ENCODE results near the gene PTPRO.
"Not testable (repeated sequence)": the region's sequence is repeated elsewhere in the genome, so short reads cannot be mapped to it uniquely, and the experiment has no call there.

PTPRO gene

DNA sequence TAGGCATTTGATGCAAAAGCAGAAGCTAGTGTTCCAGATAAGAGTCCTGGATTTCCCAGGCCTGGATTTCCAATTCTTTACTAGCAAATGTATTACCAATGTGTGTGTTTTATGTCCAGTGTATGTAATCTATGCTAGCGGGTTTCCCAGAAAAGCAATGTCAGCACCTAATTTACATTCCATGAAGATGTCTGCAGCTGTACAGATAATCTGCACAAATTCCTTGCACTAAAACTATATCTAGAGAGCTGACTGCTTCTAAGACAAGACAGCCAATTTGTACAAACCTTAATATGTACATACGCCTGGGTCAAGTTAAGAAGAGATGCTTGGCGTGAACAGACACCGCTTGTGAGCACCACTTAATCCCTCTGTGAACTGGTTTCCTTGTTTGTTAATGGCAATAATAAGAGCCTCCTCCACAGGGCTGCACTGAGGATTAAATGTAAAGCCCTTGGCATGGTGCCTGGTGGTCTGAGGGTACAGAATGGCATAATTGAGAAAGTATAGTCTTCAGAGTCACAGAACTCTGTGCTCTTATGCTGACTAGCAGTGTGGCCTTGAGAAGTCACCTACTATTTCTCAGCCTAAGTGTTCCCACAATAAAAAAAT is 281.3 kb downstream of the PTPRO start:
- no peak for DNase-seq (ENCODE audit: low spot score)

DNA sequence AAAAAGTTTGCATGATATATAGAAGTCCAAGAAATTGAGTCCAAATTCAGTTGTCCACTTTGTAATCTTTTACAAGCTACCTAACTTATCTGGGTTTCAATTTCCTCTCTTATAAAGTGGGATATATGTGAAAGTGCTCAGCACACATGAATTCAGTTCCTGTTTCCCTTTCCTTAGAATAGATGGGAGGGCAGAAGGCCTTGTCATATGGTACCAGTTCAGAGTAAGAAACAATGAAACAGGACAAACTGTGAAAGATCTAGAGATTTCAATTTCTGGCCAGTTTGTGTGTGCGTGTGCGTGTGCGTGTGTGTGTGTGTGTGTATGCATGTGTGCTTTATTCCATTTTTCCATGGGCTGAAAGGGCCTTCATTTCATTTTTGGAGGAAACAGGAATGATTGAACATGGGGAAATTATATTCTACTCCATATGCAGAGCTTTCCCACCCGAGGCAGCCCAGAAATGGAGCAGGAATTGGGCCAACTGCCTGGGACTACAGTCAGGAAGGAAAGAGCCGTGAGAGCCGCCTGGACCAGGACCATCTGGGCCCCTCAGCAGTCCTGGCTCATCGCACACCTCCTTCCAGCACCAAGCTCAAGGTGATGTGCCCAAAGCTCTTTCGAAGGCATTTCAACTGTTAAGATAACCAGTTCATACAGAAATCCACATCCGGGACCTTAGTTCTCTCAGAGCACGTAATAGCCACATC is 283.7 kb downstream of the PTPRO start:
- peak; percentile 17 for DNase-seq (ENCODE audit: low spot score)

GRCh38 chr12:15608406-15608805 is 286.1 kb downstream of the PTPRO start:
- DNase-seq (ENCODE audit: low spot score), result no peak

DNA sequence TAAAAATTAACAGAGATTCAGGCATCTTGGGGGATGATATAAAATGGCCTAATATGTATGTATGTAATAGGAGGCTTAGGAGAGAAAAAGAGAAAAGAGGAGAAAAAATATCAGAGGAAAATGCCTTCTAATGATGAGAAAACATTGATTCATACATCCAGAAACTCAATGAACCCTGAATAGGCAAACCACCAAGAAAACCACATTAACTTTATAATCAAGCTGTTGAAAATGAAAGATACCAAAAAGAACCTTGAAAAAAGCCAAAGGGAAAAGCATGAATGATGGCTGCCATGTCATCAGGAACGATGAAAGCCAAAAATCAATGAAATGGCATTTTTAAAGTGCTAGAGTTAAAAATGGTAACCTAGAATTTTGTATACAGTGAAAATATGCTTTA is 286.6 kb downstream of the PTPRO start:
- no peak for DNase-seq (ENCODE audit: low spot score)

- no peak for DNase-seq (ENCODE audit: low spot score)
Observed at GRCh38 chr12:15613981-15614380, 291.7 kb downstream of the PTPRO start.

DNA sequence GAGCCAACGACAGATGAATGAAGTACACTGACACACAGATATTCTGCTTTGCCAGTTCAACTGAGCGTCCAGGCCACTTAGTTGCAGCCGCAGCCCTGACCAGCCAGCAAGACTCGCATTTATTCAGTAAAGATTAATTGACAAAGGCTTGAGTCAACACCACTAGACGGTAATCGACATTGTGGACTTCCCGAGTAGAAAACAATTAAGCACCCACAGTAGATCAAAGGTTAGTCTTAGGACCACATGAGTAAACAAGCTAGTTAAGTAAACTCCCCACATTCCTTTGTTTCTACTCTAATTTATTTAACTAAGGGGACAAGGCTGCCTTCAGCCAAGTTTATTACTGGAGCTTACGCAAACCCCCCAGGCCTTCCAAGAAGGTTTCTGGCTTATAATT is 294.2 kb downstream of the PTPRO start:
- not testable (repeated sequence) for DNase-seq (ENCODE audit: low spot score)

GRCh38 chr12:15620741-15621539 is 298.6 kb downstream of the PTPRO start:
- DNase-seq (ENCODE audit: low spot score), result no peak

DNA sequence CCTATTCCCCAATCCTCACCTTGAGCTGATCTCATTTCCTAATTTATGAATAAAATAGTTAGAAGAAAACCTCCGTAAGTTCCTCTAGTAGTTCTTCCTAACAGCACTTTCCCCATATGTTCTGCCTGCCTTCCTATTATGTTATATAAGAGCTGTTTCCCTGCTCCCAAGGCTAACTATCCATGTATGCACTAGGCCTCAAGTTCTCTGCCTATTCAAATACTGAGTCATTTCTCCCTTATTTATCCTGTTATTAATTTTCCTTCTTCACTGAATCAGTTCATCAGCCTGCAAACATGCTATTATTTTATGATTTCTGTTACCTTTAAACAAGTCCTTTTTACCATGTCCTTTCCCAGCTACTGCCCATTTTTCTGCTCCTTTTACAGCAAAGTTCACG is 302.8 kb downstream of the PTPRO start:
- DNase-seq (ENCODE audit: low spot score), result no peak

DNA sequence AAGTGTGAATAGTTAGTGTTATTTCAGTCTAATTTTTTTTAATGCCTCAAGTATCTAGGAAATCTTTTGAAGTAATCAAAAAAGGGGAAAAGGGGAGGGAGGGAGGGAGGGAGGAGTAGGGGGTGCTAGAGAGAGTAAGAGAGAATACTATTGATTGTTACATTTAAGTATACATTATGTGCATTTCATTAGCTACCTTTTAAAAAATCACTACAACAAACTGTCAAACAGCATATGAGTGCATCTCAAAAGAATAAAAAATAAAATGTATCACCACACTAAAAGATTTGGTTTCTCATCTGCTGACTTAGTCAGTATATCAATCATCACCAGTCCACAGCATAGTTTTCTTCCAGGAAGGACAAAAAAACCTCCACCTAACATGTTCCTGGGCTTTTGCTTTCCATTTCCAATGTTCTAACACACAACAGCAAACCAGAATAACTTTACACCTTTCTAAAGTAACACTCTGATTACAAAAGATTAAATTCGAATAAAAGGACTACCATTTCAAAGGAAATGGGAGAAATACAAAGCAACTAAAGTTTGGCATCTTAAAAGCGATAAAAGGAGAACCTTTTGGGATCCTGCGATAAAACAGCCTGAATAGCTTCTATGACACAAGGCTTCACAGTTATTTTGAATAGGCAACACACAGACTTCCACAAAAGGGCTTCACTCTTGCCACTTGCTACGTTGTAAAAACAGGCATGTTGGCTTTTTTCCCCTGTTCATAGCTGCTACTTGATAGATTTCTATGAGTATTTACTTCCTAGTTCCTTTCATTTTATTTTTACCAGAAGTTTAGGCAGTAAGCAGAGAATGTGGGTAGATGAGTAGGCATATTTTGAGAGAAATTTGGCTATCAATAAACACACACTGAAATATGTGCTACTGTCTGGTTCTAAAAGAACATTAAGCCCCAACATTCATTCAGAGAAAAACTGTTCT is 306.0 kb downstream of the PTPRO start:
- DNase-seq (ENCODE audit: low spot score), result peak; percentile 48

- DNase-seq (ENCODE audit: low spot score), result peak; percentile 65
Observed at GRCh38 chr12:15629108-15629507, 306.8 kb downstream of the PTPRO start.

- no peak for DNase-seq (ENCODE audit: low spot score)
Observed at GRCh38 chr12:15629761-15630160, 307.5 kb downstream of the PTPRO start.

DNA sequence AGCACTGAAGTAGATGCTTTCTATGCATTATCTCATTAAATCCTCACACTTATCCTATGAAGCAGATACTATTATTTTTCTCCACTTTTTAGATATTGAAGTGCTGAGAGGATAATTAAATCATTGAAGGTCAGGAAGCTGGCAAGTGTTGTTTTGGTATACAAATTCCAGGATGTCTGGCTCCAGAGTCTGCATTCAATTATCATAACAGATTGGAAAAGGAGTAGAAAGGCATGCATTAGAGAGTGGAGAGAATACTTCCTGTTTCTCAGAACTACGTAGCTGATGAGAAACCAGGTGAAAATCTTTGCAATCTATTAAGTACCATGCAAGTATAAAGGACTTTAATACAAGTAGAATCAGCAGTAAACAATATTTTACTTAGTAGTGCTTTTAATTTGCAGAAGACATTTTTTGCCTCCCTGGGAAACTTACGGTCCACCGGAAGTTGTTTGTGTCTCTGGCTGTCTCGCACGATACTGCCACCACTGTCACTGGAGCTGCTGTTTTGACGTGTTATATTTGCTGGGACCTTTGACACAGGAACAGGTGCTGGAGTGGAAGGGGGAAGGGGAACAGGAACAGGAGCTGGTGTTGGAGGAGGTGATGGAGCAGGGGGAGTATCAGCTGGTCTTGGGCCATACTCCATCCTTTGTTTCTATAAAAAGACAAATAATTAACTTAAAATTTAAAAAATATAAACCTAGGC is 308.9 kb downstream of the PTPRO start:
- DNase-seq (ENCODE audit: low spot score), result no peak

DNA sequence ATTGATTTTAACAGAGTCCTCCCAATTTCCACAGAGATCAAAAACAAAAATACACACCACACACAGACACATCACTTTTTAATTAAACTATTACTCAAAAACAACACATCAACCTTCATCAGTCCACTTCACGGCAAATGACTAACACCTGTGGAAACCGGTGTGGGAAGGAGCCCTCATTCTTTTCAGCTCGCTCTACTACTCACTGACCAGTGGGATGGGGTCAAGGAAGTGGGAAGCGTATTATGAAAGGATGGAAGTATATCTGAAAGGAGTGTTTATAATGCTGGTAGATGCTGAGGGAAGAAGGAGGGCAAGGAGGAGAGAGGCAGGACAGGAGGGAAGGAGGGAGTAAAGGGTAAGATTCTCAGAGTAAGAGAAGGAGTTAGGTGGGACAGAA is 310.4 kb downstream of the PTPRO start:
- DNase-seq (ENCODE audit: low spot score), result no peak

DNA sequence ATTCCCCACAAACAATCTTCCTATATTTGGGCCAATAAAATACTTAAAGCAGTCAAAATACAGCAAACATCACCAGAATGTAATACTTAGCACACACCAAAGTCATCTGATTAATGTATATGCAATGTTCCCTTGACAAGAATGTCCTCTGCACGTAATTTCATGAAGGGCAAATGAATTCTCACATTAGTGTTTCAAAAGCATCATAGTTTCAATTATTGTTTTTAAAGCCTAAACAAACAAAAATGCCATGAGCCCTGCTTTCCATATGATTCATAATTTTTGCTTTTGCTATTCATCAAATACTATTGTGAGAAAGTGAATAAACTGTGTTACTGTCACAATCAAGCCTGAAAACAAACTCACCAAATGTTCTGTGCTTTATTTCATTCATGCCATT is 310.9 kb downstream of the PTPRO start:
- DNase-seq (ENCODE audit: low spot score), result no peak

GRCh38 chr12:15634010-15634683 is 311.8 kb downstream of the PTPRO start:
- no peak for DNase-seq (ENCODE audit: low spot score)

GRCh38 chr12:15636060-15636890 is 314.0 kb downstream of the PTPRO start:
- DNase-seq (ENCODE audit: low spot score), result no peak

GRCh38 chr12:15638231-15638630 is 315.9 kb downstream of the PTPRO start:
- DNase-seq (ENCODE audit: low spot score), result no peak

GRCh38 chr12:15644700-15645099 is 322.4 kb downstream of the PTPRO start:
- DNase-seq (ENCODE audit: low spot score), result no peak

GRCh38 chr12:15646581-15646980 is 324.3 kb downstream of the PTPRO start:
- no peak for DNase-seq (ENCODE audit: low spot score)

Data from pons (tissue), 1 donor.